NCI-H1930 (cell line): Measurements from ENCODE around the gene FANCI.

Experiments
- DNase-seq, 2 experiments: peaks; one replicate each; lab custom pipeline; 2025; lab: John Stamatoyannopoulos, UW

Gene FANCI

DNA sequence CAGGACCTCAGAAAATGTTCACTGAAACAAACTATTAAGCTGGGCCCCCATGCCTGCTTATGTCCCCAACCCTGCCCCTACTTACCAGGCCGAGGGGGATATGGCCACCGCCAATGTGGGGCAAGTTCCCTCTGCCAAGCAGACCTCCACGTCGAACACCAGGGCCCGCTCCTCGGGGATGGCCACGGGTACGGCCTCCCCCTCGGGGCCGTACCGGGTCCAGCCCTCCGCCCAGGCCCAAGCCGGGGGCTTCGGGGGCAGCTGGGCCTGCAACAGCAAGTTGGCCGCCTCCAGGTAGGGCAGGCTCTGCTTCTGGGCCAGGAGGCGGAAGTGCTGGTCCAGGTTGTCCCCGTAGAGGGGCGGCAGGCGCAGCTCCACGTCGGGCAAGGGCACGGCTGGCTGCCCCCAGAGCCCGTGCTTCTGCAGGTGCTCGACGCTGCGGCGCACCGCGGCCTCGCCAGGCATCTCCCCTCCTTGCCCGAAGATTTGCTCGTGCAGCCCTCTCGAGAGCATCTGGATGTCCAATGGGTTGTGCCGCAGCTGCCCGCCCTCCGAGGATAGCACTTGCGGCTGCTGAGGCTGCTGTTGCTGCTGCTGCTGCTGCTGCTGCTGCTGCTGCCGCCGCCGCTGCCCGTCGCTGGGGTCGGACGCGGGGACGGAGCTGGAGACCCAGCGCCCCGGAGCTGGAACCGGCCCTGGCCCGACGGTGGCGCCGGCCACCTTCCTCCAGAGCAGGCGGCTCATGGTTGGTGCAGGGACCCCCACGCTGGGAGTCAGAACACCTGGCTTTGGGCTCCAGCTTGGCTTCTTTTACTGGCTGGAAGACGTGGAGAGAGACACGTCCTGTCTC, 89.5 kb downstream of the FANCI start:
- DNase-seq, result no peak

DNA sequence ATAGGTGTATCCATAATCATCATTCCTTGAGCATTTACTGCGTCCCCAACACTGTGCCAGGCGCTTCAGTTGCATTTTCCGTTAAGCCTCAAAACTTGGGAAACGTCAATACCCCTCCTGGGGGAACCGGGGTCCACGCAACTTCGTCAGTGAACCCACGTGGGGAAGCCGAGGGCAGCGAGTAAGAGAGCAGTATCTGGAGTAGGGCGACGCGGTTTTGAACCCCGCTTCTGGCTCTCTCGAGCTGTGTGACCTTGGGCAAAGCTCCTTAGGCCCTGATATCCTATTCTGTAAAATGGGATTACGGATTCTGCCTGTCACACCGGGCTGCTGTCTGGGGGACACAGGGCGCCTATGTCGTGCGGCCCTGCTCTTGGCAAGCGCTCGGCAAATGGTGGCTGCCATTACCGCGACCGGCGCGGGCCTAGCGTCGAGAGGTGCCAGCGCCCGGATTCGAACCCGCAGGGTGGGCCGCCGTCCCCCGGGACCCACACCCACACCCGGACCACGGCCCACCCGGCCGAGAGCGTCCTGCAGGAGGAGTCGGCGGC, 90.3 kb downstream of the FANCI start:
- DNase-seq, result no peak

DNA sequence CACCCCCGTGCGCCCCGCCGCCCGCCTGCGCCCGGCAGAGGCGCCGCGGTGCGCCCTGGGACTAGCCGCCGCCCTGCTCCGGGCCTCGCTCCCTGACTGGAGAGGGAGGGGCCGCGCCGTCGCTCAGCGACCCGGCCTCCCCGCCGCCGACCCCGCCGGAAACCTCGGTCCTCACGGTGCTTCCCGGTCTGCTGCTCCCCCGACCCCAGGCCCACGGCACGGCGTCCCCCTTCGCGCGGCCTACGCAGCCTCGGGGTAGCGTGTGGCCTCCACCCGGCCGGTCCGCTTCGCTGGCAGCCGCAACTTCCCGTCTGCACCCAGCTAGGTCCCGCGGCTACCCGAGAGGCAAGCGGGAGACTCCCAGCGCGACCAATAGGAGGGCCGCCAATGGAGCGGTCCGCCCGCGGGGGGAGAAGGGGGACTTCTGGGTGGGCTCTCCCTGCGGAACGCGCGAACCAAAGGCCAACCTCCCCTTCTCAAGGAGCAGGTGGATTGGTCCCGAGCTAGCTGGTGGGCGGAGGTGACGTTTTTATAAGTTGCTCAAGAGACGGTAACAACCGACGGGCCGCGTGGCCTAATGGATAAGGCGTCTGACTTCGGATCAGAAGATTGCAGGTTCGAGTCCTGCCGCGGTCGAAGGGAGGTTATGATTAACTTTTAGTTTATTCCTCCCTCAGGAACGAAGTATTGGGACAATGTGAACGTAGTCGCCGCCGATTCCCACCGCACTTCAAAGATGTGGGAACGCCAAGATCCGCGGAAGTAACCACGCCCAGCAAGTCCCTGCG, 90.9 kb downstream of the FANCI start, which contains the start of gene POLG:
Gene POLG (minus strand): TSS at position 315 of the 788 bp plus-strand sequence. CDS start 1,070 bp downstream, outside the sequence.
- peak; percentile 92 to 93 for DNase-seq

DNA sequence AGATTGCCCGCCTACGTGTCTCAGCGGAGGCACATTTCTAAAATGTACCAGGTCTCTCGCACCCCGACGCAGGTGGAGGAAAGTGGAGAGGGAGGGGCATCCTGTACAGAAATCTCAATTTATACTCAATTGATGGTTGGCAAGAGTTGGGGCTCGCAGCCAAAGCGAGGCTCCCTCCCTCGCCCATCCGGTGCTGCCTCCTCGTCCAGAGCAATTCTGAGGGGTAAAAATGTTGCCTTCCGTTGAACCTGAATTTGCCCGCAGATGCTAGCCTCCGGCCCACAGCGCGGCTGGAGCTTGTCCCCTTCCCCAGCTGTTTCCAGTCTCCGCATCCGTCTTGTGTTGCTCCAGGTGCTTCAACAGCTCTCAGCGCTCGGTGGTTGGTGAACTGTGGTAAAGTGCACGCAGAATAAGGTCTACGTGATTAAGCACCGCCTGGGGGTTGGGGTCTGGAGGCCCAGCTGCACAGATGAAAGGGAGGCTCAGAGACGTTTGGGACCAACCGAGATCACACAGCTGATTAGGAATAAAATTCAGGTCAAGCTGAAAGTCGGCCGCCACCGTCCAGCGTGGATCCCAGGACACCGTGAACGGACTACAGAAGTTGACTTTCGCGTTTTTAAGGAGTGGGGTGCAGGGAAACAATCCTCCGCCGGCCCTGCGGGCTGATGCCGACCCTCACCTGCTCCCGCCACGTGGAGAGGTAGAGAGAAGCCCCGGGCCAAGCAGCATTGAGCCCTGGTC, 91.7 kb downstream of the FANCI start:
- DNase-seq, result peak; percentile 29 to 49

DNA sequence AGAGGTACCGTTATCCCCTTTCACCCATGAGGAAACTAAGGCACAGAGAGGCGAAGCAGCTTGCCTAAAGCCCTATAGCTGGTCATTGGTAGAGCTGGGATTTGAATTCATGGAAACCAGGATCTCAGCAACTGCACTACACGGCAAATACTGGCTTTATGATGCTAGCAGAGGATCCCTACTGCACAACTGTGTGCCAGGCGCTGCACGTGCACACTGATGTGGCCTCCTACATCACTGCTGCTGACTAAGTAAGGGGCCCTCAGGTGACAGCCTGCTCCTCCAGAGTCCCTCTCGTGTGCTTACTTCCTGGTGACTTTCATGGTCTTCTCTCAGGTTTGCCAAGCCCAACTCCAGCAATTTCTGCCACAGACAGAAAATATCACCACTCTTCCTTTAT, 94.3 kb downstream of the FANCI start:
- DNase-seq, result no peak

DNA sequence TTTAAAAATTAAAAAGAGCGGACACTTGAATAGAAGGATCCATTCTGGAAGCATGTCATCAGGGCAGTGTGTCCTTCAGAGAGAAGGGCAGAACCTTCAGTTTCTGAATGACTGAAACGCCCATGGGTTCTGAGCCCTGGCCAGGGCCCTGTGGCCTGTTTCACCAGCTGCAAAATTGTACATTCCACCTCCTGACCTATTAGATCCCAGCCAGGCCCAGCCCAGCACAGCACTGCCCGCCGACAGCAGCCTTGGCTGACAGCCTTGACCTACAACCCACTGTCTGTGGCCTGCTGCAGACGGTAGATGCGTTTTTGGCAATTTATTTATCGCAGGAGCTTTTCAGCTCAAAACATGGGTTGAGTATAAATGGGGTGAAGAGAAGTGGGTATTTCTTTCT, 96.8 kb downstream of the FANCI start:
- no peak for DNase-seq

DNA sequence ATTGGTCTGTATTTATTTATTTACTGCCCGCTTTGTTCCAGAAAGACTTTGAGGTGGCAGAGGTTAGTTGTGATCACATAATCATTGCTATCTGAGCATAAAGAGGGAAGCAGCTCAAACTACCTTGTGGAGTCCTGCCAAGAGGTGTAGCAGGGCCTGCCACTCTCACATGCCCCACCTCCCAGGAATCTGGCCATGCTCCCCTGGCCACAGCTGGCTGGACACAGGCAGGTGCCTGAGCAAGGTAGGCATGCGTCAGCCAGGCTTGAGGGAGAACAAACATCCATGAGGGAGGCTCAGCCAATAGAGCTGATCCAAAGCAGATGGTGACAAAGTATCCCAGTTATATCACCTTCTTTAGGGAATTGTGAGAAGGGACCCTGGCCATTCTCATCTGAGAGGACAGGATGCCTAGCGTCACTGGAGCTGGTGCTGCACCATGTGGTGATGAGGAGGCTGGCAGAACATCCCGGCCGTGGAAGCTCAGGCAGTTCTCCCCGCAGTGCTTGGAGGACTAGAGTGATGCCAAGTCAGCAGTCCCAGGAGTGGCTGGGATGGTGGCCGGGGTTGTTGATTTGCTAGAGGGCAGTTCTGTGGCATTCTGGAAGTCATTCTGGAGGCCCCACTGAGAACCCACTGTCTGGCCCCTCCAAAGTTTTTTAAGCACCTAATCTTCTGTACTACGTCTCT, 97.7 kb downstream of the FANCI start:
- no peak for DNase-seq

DNA sequence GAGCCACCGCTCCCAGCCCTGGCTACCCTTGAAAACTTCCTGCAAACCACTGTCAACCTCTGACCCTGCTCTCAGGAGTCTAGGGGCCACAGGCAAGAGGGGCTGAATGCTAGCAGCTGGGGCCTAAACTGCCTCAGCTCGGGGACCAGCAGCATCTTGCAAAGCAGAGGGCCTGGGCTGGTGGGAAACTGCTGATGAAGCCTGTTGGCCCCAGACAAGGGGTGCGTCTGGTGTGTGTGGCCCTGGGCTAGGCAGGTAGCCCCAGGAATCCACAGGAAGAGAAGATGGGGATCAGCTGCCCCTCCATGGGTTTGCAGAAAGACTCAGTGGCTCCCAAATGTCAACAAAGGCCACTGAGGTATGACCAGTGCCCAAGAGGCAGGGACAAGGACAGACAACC, 99.1 kb downstream of the FANCI start:
- no peak for DNase-seq

DNA sequence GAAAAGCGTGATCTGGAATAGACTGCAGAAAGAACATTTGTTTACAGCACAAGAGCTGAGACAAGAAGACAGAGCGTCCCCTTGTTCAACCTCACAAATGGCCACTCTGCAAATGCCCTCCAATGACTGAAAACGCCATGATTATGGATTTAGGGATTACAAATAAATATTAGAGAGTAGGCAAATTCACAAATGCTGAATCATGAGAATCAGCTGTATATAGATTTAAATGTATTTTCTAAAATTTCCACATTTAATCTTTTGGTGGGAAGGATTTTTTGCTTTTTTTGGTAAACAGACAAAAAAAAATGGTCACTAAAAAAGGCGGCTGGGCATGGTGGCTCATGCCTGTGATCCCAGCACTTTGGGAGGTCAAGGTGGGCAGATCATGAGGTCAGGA, 101.5 kb downstream of the FANCI start:
- no peak for DNase-seq

DNA sequence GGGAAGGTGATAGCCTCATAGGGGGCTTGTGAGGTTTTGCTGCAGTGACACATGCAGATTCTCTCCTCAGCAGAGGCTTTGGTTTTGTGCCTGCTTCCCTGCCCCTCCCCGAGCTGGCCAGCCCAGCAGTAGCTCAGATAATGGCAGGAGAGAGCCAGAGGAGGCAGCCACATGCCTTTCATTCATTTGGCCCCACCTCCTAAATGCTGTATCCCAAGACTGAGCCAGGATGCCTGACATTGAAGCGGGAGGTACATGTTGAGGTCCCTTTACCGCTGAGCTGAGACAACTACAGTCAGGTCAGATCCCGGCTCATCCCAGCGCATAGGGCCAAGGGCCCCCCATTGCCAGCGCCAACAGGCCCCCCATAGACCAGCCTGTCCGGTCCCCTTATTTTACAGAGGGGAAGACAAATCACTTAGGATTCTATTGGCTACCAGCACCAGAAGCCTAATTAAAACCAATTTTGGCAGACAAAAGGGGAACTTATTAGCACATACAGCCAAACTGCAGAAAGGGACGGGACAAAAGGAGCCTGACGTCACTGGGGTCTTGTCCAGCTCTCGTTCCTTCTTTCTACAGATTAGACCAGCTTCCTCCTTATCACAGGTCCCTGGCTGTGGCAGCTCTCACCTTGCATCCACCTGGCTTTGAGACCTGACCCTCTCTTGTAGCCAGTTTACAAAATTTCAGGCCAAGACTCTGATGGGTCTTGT, 102.9 kb downstream of the FANCI start:
- DNase-seq, result no peak

DNA sequence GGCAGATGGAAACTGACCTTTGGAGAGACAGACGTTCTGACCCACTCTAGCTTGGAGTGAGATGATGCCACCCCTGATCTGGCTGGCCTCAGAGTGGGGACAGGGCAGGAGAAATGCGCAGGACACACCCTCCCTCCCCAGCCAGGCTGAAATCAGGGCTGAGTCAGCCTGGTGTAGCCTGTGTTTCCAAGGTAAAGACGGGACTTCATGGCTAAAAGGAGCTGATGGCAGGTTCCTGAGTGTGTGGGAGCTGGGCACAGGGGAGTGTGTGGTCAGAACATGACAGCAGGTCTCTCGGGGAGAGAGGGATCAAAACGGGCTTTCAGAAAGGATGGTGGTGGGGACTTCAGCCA, 105.4 kb downstream of the FANCI start:
- no peak for DNase-seq

DNA sequence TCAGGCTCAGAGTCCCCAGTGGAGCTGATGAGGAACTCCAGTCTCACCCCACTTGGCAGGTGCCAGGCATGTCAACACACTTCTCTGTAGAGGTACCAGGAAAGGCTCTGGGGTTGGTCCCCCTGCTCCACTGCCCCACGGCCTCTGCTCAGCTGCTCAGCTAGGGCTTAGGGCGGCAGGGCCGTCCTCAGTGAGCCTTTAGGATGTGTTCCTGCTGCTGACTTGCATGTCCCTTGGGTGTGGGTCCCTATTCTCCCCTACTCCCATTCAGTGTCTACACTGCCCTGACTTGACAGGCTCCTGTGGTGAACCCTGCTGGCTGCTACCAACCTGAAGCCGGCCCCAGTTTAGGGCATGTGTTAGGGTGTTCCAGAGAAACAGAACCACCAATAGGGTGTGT, 108.7 kb downstream of the FANCI start:
- no peak for DNase-seq

DNA sequence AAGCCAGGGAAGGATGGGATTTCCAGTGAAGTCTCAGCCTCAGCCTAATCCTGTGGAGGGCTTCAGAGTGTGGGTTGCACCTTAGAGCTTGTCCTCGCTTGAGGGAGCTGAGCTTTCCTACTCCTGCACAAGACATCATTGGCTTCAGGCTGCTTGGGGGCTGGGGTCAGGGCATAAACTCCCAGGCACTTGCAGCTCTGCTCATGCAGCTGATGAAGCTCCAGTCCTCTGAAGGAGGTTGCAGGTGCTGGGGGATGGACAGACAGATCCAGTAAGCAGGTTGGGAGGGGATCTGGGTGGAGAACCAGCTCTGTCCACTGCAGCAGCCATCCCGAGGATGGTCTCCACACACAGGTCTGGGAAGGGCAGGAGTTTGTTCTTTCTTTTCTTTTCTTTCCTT, 110.2 kb downstream of the FANCI start:
- no peak for DNase-seq

DNA sequence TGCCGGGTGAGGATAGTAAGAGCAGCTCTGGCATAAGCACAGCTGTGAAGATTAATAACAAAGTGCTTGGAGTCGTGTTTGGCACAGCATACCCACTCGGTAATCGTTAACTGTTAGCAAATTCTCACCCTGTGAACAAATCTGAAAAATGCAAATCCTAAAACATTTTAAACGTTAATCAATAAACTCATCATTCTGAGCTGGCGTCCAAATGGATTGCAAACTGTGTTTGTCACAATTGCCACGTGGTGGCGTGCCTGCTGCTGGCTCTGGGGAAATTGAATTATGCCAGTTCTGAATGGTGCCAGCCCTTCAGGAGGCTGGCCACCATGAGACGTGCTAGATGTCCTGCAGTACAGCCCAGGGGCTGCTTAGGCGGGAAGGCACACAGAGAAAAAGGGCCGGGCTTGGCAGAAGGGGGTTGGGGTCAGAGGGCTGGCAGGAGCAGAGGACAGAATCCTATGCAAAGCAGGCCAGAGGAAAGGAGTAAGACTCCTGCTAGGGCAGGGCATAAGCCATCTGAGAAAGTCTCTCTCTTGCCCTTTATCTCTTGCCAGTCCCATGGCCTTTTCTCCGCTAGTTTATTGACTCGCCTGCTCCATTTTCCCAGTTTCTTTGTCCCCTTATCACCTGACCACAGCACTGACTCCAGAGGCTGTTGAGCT, 113.0 kb downstream of the FANCI start:
- no peak for DNase-seq

DNA sequence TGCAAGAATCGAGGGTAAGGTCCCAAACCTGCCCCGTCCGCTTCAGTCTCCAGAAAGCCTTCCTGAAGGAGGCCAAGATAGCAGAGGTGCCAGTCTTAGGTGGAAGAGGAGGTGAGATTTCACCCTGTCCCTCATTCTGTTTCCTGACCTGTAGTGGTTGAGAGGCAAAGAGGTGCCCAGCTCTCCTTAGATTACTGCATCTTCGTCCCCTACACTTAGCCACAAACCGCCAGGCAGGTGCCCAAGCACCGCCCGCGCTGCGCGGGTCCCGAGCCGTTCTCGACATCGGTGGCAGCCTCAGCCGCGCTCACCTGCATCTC, 114.6 kb downstream of the FANCI start:
- DNase-seq, result no peak

DNA sequence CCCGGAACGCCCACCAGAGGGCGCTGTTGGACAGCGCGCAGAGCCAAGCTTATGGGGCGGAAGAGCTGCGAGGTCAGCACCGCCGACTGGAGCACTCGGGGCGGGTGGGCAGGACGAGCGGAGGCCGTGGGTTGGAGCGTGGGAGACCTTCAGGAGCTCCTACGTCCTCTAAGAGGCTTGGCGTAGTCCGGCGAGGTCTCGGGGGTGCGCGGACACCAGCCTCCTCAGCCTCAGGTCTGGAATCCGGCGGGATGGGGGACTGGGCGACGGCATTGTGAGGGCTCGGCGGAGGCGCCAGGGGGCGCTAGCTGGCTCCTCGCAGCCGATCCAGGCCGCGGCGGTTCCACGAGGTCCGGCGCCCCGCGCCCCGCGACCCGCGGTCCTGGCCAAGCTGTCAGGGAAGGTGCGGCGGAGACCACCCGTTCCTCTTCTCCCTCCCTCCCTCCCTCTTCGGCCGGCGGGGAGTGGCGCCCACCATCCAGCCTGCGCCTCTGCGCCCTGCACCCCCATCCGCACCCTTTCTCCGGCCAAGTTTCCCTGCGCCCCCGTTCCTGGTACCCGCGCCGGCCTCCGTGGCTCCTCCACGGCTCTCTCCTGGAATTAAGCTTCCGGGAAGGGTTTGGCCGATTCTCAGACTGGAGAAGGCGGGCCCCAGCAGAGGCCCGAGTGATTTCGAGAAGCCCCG, 115.1 kb downstream of the FANCI start:
- peak; percentile 46 to 75 for DNase-seq

DNA sequence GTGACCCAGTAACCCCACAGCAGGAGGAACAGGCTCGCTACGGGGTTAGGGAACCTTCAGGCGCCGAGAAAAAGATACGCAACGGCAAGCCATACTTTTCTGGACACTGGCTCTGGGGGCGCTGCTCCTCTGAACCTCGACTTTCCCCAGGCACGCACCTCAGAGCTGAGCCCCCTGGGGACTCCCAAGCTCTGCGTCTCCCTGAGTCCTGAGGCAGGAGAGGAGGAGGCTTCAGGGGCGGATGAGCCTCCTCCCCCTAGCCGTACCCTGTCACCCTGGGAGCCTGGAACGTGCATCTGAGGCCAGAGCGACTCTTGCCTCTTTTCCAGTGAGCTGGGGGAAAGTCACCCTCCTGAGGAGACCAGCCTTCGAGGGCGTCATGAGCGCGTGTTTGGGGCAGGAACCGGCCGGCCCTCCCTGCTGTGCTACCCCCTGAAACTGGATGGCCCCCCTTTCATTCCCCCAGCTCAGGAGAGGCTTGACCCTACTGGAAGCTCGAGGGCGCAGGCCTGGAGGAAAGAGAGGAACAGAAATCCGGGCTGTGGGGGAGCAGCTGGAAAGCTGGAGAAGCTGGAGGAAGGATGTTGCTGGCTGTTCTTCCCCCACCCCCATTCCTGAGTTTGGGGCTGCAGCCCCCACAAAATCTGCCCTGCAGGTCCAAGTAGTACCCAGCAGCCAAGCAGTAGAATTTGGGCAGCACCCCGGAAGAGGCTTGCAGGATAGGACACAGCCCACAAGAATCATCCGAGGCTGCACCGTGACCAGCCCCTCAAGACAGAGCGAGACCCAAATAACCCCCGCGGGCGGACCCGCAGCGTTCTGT, 115.9 kb downstream of the FANCI start:
- no peak for DNase-seq

DNA sequence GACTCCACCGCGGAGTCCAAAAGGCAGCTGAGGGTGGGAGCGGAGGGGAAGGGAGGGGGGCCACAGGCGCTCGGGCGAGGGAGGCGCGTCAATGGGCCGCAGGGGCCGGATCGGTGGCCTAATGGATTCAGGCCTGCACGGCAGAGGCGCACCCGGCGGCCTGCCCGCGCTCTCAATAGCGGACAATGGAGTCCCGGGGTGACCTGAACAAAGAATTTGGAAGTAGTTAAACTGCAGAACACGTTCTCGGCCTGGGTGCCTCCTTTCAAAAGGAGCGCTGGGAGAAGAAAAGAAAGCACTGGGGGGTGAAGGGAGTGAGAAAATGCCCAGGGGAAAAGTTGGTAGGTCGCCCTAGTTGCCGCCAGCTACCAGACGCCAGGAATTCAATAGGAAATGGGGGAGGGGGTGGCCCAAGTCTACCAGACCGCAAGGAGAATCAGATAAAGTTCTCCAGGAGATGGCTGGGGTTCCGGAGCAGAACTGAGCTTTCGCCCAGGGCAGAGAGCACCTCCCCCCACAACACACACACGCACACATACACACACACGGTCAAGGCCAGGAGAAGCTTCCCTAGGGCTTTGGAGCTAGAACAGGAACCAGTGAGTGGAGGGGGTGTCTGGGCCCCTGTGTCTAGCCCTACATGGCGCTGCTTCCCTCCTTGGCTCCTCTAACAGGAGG, 116.7 kb downstream of the FANCI start:
- no peak for DNase-seq
